Tibial nerve (tissue), 3 donors: ENCODE measurements around the gene PTPRT.

Experiments
- CTCF ChIP-seq, 5 experiments: fragments of 200-600 bp in 3 of 5; fragments of 450-650 bp in 2 of 5; sonication (generic) in 3 of 5; IDR thresholded peaks; one replicate each; pipeline ENCODE4 v1.5.1; 2016 to 2019; ENCODE audit warnings: antibody characterized with exemption in 5 of 5, mild to moderate bottlenecking in 3 of 5, moderate library complexity in 2 of 5
- POLR2A ChIP-seq, 2 donors: fragments of 450-650 bp; IDR thresholded peaks; one replicate each; pipeline ENCODE4 v1.6.1; 2017; ENCODE audit warnings: antibody characterized with exemption in 2 of 2, mild to moderate bottlenecking in 2 of 2, moderate library complexity in 2 of 2

GRCh38 chr20:42532831-42533230, 656.9 kb downstream of the PTPRT start:
- TF ChIP-seq CTCF (IDR thresholded peaks at IDR 0.05) (no peak), POLR2A (IDR thresholded peaks at IDR 0.05) (no peak)
